Loucy (cell line): Measurements from ENCODE around the gene AADAT.
"Not testable (repeated sequence)": the region's sequence is repeated elsewhere in the genome, so short reads cannot be mapped to it uniquely, and the experiment has no call there.

ENCODE experiments used
- H2AFZ ChIP-seq: fragments of 200-600 bp; sonication (generic); 2 replicates; pipeline ENCODE4 v1.6.0; 2016; ENCODE audit warnings: antibody characterized with exemption, mild to moderate bottlenecking, low read length, moderate library complexity
- H3F3A ChIP-seq: fragments of 200-600 bp; 2 replicates; pipeline ENCODE4 v1.6.0; 2016; ENCODE audit warnings: antibody characterized with exemption, low read depth, mild to moderate bottlenecking
- H3K27me3 ChIP-seq: fragments of 200-600 bp; sonication (generic); 2 replicates; pipeline ENCODE4 v1.6.1; 2014; ENCODE audit warnings: low read length, mild to moderate bottlenecking; ENCODE audit not compliant: insufficient read depth, poor library complexity, severe bottlenecking
- H3K36me3 ChIP-seq: fragments of 200-600 bp; sonication (generic); 2 replicates; pipeline ENCODE4 v1.6.1; 2016; ENCODE audit warnings: low read length; ENCODE audit not compliant: insufficient read depth
- H3K4me1 ChIP-seq: fragments of 200-600 bp; sonication (generic); 2 replicates; pipeline ENCODE4 v1.5.1; 2014; ENCODE audit warnings: low read length, mild to moderate bottlenecking; ENCODE audit not compliant: insufficient read depth, poor library complexity, severe bottlenecking
- H3K4me2 ChIP-seq: fragments of 200-600 bp; sonication (generic); 2 replicates; pipeline ENCODE4 v1.6.0; 2014; ENCODE audit warnings: antibody characterized with exemption, low read length, low read depth, mild to moderate bottlenecking; ENCODE audit not compliant: poor library complexity, severe bottlenecking
- H3K4me3 ChIP-seq: fragments of 200-600 bp; sonication (generic); 2 replicates; pipeline ENCODE4 v1.5.1; 2014; ENCODE audit warnings: low read length, mild to moderate bottlenecking, mixed read lengths; ENCODE audit not compliant: poor library complexity, severe bottlenecking
- H3K79me2 ChIP-seq: fragments of 200-600 bp; sonication (generic); 2 replicates; pipeline ENCODE4 v1.6.1; 2014; ENCODE audit warnings: low read length; ENCODE audit not compliant: insufficient read depth
- H3K9ac ChIP-seq: fragments of 200-600 bp; sonication (generic); 2 replicates; pipeline ENCODE4 v1.6.0; 2014; ENCODE audit warnings: mild to moderate bottlenecking, low read depth, low read length, moderate library complexity; ENCODE audit not compliant: poor library complexity, severe bottlenecking
- H3K9me2 ChIP-seq: fragments of 200-600 bp; sonication (generic); replicated peaks from 2 replicates; pipeline ENCODE4 v1.6.1; 2016; ENCODE audit warnings: low read depth, low read length, mixed read lengths
- H3K9me3 ChIP-seq: fragments of 200-600 bp; sonication (generic); 2 replicates; pipeline ENCODE4 v1.6.1; 2014; ENCODE audit warnings: mild to moderate bottlenecking, antibody characterized with exemption, low read length, low read depth; ENCODE audit not compliant: insufficient read depth
- H4K20me1 ChIP-seq: fragments of 200-600 bp; sonication (generic); 2 replicates; pipeline ENCODE4 v1.6.0; 2014; ENCODE audit warnings: antibody characterized with exemption, low read length, mild to moderate bottlenecking; ENCODE audit not compliant: insufficient read depth, poor library complexity, severe bottlenecking
- CTCF ChIP-seq: fragments of 200-600 bp; sonication (generic); conservative IDR thresholded peaks from 2 replicates; pipeline ENCODE4 v1.5.1; 2014; ENCODE audit warnings: mild to moderate bottlenecking, antibody characterized with exemption, low read length
- EZH2phosphoT487 ChIP-seq: fragments of 200-600 bp; IDR thresholded peaks from 2 replicates; pipeline ENCODE4 v1.6.1; 2018; ENCODE audit warnings: antibody characterized with exemption, mild to moderate bottlenecking, moderate library complexity, borderline replicate concordance

AADAT gene

GRCh38 chr4:170049766-170050165, 40.0 kb downstream of the AADAT start:
- Histone ChIP-seq H3K9me2 (no peaks in the 10 kb centered on the region), H3K27me3 (no peaks in the 10 kb centered on the region), H3K4me2 (no peak overlapping the region), H3K9ac (no peak overlapping the region), H3K36me3 (no peaks in the 10 kb centered on the region), H3K9me3 (no peaks in the 10 kb centered on the region), H3F3A (no peaks in the 10 kb centered on the region), H2AFZ (no peak overlapping the region), H3K79me2 (no peaks in the 10 kb centered on the region), H3K4me3 (no peak overlapping the region), H4K20me1 (no peaks in the 10 kb centered on the region), H3K4me1 (no peaks in the 10 kb centered on the region)
- no peak for TF ChIP-seq EZH2phosphoT487
- no peak for TF ChIP-seq CTCF

GRCh38 chr4:170047771-170048354, 41.9 kb downstream of the AADAT start:
- Histone ChIP-seq H3K27me3 (no peaks in the 10 kb centered on the region), H3K9ac (no peak overlapping the region), H3K4me2 (no peak overlapping the region), H3F3A (no peaks in the 10 kb centered on the region), H2AFZ (no peak overlapping the region), H3K4me3 (no peak overlapping the region), H4K20me1 (no peaks in the 10 kb centered on the region), H3K9me3 (no peaks in the 10 kb centered on the region), H3K4me1 (no peaks in the 10 kb centered on the region), H3K9me2 (no peaks in the 10 kb centered on the region), H3K36me3 (no peaks in the 10 kb centered on the region), H3K79me2 (no peaks in the 10 kb centered on the region)
- TF ChIP-seq CTCF (peak; percentile 79), EZH2phosphoT487 (no peak)

GRCh38 chr4:170046156-170046555, 43.6 kb downstream of the AADAT start:
- H4K20me1 ChIP-seq, H3K4me2 ChIP-seq, H3K9ac ChIP-seq, H3K4me3 ChIP-seq, H3K4me1 ChIP-seq, H3K9me2 ChIP-seq, H2AFZ ChIP-seq, H3F3A ChIP-seq, H3K27me3 ChIP-seq, H3K79me2 ChIP-seq, H3K9me3 ChIP-seq, H3K36me3 ChIP-seq: not testable (repeated sequence)

GRCh38 chr4:170040031-170040680, 49.6 kb downstream of the AADAT start:
- no peak overlapping the region for H2AFZ ChIP-seq
- H3K9me2 ChIP-seq, result no peaks in the 10 kb centered on the region

More at GRCh38 chr4:170040031-170040680, 49.6 kb downstream of the AADAT start:
- no peak overlapping the region for H3K4me2 ChIP-seq
- no peaks in the 10 kb centered on the region for H3F3A ChIP-seq
- H3K4me3 ChIP-seq, result no peak overlapping the region
- TF ChIP-seq CTCF (no peak), EZH2phosphoT487 (no peak)
- H3K9me3 ChIP-seq, result no peaks in the 10 kb centered on the region
- H3K27me3 ChIP-seq, result no peaks in the 10 kb centered on the region
- no peak overlapping the region for H3K9ac ChIP-seq
- H3K36me3 ChIP-seq, result no peaks in the 10 kb centered on the region
- H3K4me1 ChIP-seq, result no peaks in the 10 kb centered on the region
- no peaks in the 10 kb centered on the region for H4K20me1 ChIP-seq
- no peaks in the 10 kb centered on the region for H3K79me2 ChIP-seq
